Endothelial cell of umbilical vein (primary cell): ENCODE measurements around the gene GRHPR.

Experiments used
- TF ChIP-seq, protein P1 (sequence below): IDR thresholded peaks from 2 replicates; pipeline ENCODE4 v1.6.1; 2011; ENCODE audit not compliant: insufficient read depth, insufficient read length
- TF ChIP-seq, protein P2 (sequence below), 2 donors: IDR thresholded peaks; 1 replicate in 1 of 2; 2 replicates in 1 of 2; pipeline ENCODE4 v1.5.1; 2011; ENCODE audit warnings: low read length in 2 of 2, mild to moderate bottlenecking in 2 of 2, moderate library complexity in 2 of 2, control low read depth in 1 of 2, inconsistent platforms in 1 of 2, low read depth in 1 of 2; ENCODE audit not compliant: insufficient read depth in 1 of 2; ENCODE audit errors: extremely low read depth in 1 of 2

DNA sequence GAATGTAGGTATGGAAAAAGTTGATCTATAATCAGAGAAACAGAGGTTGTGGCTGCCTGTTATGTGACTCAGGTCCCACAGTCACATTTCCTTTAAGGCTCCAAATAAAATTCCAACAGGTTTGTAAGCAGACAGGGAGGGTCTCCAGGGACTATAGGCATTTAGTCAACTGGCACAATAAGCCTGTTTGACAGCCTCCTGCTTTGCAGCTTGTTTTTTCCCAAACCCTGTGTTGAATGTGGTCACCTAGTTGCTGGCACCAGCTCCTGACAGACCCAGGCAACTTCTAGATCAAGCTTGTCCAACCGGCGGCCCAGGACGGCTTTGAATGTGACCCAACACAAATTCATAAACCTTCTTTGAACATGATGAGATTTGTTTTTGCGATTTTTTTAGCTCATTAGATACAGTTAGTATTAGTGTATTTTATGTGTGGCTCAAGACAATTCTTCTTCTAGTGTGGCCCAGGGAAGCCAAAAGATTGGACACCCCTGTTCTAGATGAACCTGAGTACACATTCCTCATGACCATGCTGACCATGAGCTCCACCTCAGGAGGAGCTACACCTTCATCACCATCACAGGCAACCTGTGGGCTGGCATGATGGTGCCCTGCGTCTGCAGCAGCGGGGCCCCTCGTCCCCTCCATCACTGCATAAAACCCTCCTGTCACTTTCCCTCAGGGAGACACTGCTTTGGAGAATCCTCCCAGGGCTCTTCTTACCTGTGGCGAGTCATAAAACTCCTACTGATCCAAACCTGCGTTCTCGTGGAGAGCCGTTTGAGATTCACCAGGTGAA is 15.7 kb upstream of the GRHPR start:
- TF ChIP-seq, protein P1, sequence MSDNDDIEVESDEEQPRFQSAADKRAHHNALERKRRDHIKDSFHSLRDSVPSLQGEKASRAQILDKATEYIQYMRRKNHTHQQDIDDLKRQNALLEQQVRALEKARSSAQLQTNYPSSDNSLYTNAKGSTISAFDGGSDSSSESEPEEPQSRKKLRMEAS, result no peak
- TF ChIP-seq, protein P2, sequence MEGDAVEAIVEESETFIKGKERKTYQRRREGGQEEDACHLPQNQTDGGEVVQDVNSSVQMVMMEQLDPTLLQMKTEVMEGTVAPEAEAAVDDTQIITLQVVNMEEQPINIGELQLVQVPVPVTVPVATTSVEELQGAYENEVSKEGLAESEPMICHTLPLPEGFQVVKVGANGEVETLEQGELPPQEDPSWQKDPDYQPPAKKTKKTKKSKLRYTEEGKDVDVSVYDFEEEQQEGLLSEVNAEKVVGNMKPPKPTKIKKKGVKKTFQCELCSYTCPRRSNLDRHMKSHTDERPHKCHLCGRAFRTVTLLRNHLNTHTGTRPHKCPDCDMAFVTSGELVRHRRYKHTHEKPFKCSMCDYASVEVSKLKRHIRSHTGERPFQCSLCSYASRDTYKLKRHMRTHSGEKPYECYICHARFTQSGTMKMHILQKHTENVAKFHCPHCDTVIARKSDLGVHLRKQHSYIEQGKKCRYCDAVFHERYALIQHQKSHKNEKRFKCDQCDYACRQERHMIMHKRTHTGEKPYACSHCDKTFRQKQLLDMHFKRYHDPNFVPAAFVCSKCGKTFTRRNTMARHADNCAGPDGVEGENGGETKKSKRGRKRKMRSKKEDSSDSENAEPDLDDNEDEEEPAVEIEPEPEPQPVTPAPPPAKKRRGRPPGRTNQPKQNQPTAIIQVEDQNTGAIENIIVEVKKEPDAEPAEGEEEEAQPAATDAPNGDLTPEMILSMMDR (IDR thresholded peaks at IDR 0.05; ENCODE audit: extremely low read depth in 1 of 2, insufficient read depth in 1 of 2, low read depth in 1 of 2, low read length in 2 of 2), result no peak
